Ishikawa (cell line): ENCODE results near the gene BEAN1.

Source experiments
- CEBPB ChIP-seq: IDR thresholded peaks from 2 replicates; pipeline ENCODE4 v1.6.1; 2012
- CREB1 ChIP-seq: IDR thresholded peaks from 2 replicates; pipeline ENCODE4 v1.6.1; 2012; ENCODE audit warnings: low read depth
- EGR1 ChIP-seq: IDR thresholded peaks from 2 replicates; pipeline ENCODE4 v1.6.1; 2012
- EP300 ChIP-seq: IDR thresholded peaks from 2 replicates; pipeline ENCODE4 v1.6.1; 2012; ENCODE audit warnings: borderline replicate concordance
- FOXM1 ChIP-seq: IDR thresholded peaks from 2 replicates; pipeline ENCODE4 v1.6.1; 2012; ENCODE audit warnings: low read depth, borderline replicate concordance
- NFIC ChIP-seq: IDR thresholded peaks from 2 replicates; pipeline ENCODE4 v1.6.1; 2012
- RAD21 ChIP-seq: IDR thresholded peaks from 2 replicates; pipeline ENCODE4 v1.6.1; 2012; ENCODE audit warnings: low read depth
- TAF1 ChIP-seq: IDR thresholded peaks from 2 replicates; pipeline ENCODE4 v1.6.1; 2012; ENCODE audit warnings: low read depth, mild to moderate bottlenecking
- TCF12 ChIP-seq: IDR thresholded peaks from 2 replicates; pipeline ENCODE4 v1.6.1; 2012; ENCODE audit warnings: low read depth
- TEAD4 ChIP-seq: IDR thresholded peaks from 2 replicates; pipeline ENCODE4 v1.6.1; 2012
- YY1 ChIP-seq: IDR thresholded peaks from 2 replicates; pipeline ENCODE4 v1.6.1; 2012; ENCODE audit warnings: low read depth
- ZBTB7A ChIP-seq: IDR thresholded peaks from 2 replicates; pipeline ENCODE4 v1.6.1; 2012; ENCODE audit warnings: low read depth
- TF ChIP-seq, protein P1 (sequence below): IDR thresholded peaks from 2 replicates; pipeline ENCODE4 v1.6.1; 2012
- TF ChIP-seq, protein P2 (sequence below): IDR thresholded peaks from 2 replicates; pipeline ENCODE4 v1.6.1; 2012
- TF ChIP-seq, protein P3 (sequence below): IDR thresholded peaks from 2 replicates; pipeline ENCODE4 v1.6.1; 2012; ENCODE audit warnings: low read depth, mild to moderate bottlenecking

The BEAN1 gene

DNA sequence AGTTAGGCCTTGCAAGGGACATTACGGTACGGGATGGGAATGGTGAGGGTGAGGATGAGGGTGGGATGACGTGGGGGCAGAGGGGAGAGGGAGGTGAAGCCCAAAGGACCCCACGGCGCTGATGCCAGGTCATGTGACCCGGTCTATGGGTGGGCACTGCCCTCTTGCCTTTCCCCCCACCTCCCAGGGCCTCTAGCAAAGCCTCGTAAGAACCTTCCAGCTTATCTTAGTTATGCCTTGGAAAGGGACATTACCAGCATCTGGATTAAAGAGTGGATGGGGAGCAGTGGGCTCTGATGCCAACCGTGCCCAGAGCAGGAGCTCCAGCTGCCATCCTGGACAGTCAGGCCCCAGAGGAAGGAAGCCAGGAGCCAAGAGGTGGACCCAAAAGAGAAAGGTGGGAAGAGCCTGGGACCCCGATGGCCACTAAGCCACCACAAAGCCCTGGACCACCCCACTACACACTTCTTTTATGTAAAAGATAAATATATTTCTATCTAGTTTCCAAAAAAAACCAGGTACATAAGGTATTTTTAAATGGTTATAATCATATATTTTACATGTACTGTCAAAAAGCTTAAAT lies 81.9 kb downstream of the BEAN1 start:
- no peak for TF ChIP-seq TAF1
- TF ChIP-seq, protein P1, sequence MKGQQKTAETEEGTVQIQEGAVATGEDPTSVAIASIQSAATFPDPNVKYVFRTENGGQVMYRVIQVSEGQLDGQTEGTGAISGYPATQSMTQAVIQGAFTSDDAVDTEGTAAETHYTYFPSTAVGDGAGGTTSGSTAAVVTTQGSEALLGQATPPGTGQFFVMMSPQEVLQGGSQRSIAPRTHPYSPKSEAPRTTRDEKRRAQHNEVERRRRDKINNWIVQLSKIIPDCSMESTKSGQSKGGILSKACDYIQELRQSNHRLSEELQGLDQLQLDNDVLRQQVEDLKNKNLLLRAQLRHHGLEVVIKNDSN: peak; percentile 44
- no peak for TF ChIP-seq EGR1
- no peak for TF ChIP-seq NFIC

DNA sequence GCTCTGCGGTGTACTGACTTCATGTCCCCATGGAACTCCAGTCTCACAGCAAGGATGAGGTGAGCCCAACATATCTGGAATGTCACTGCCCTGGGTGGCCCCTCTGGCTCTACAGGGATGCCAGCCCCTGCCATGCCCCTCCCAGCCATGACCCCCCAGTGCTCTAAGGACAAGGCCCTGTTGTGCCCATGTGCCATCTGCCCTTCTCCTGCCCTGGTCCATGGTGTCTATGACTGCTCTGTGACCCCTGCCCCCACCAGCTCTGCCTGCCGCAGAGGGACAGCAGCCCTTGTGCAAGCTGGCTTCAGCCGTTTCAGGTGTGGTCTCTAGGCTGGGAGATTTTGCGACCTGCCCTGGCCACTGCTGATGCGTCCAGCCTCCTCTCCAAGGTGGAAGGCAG lies 82.5 kb downstream of the BEAN1 start:
- TF ChIP-seq FOXM1 (no peak), EP300 (no peak), TEAD4 (no peak)

DNA sequence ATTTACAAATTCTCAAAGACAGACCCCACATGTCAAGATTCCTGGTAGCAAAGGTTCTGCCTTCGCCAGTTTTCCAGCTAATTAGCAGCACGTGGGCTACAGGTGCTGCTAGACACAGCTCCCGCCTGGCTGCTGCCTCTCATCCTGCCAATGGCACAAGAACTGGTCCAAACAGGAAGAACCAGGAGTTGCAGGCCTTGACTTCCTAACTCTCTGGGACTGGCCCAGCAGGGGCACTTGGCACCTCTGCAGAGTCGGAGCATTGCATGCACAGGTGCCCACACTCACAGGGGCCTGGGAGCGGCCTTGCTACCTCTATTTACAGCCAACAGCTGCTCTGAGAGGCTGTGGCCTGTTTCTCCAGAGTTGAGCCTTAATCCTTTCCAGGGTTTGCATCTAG lies 83.2 kb downstream of the BEAN1 start:
- TF ChIP-seq EGR1 (no peak), NFIC (peak; percentile 88), TEAD4 (peak; percentile 54), ZBTB7A (no peak), YY1 (no peak), CEBPB (no peak), TAF1 (no peak), EP300 (peak; percentile 67; the same call in 1 of the 2 replicates), RAD21 (no peak), FOXM1 (no peak), TCF12 (peak; percentile 82), CREB1 (no peak)
- TF ChIP-seq, protein P2, sequence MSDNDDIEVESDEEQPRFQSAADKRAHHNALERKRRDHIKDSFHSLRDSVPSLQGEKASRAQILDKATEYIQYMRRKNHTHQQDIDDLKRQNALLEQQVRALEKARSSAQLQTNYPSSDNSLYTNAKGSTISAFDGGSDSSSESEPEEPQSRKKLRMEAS: peak; percentile 99
- TF ChIP-seq, protein P3, sequence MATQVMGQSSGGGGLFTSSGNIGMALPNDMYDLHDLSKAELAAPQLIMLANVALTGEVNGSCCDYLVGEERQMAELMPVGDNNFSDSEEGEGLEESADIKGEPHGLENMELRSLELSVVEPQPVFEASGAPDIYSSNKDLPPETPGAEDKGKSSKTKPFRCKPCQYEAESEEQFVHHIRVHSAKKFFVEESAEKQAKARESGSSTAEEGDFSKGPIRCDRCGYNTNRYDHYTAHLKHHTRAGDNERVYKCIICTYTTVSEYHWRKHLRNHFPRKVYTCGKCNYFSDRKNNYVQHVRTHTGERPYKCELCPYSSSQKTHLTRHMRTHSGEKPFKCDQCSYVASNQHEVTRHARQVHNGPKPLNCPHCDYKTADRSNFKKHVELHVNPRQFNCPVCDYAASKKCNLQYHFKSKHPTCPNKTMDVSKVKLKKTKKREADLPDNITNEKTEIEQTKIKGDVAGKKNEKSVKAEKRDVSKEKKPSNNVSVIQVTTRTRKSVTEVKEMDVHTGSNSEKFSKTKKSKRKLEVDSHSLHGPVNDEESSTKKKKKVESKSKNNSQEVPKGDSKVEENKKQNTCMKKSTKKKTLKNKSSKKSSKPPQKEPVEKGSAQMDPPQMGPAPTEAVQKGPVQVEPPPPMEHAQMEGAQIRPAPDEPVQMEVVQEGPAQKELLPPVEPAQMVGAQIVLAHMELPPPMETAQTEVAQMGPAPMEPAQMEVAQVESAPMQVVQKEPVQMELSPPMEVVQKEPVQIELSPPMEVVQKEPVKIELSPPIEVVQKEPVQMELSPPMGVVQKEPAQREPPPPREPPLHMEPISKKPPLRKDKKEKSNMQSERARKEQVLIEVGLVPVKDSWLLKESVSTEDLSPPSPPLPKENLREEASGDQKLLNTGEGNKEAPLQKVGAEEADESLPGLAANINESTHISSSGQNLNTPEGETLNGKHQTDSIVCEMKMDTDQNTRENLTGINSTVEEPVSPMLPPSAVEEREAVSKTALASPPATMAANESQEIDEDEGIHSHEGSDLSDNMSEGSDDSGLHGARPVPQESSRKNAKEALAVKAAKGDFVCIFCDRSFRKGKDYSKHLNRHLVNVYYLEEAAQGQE: no peak
- TF ChIP-seq, protein P1: peak; percentile 55; the same call in 1 of the 2 replicates

DNA sequence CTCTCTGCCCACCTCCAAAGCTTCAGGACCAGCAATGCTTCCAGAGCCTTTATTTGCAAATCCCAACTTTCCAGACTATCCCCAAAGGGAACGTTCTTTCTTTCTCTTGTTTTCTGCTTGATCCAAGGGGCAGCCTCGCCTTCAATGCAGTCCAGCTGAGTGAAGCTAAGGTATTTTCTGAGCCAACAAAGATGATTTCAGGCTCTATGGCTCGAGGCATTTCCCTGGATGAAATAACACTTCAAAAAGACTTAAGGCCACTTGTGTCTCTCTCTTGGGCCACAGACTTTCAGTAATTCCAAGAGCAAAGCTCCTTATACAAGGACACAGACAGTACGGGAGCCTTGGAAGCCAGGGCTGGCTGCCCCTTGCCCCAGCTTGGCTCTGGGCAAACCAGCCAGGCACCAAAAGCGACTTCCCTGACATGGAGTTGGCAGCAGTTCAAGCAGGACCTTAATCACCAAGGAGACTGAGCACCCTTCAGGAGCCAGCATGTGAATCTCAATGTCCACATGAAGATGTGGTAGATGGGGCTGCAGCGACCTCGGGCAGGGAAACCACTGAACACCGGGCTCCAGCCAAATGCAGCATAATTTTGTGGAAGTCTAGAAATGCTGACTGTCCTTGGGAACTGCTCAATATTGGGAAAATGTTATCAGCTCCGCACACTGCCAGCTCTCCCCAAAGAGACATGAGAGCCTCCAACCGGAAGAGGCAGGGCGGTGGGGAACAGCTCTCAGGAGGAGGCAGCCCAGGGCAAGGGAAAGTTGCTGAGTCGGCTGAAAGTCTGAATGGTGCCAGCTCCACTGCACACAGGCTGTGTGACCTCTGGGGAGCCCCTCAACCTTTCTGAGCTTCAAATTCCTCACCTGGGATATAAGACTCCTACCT lies 83.9 kb downstream of the BEAN1 start:
- TF ChIP-seq NFIC (peak; percentile 37; the same call in 1 of the 2 replicates), TEAD4 (no peak)
- TF ChIP-seq, protein P1: no peak

DNA sequence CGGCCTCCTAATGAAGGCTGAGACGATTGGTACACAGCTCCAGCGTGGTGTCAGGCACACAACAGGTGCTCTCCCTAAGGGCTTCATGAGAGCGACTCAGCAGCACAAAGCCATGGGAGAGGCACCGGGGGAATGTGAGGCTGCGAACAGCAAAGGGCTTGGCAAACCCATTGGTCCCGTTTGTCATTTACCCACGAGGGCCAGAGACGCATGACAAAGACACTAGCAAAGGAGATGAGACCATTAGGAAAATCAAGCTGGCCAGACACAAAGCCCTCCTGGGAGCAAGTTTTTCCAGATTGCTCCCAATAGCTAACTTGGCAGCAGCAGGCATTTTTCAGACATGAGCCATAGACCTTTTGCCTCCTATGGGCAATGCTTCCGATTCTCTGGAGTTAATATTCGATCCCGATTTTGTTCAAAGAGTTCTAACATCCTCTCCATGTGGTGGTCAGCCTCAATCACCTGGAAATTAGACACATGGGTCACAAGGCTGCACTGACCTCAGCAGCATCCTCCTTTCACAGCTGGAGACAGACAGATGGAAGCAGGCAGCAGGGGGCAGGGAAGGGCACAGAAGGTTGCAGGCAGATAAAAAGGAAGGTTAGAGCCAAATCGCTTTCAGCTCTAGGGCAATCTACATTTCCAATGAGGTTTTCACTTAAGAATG lies 84.6 kb downstream of the BEAN1 start:
- peak; percentile 69 for TF ChIP-seq FOXM1
- TF ChIP-seq YY1: peak; percentile 14; the same call in 1 of the 2 replicates
- TF ChIP-seq, protein P2: no peak; the same call in 1 of the 2 replicates
- TF ChIP-seq CREB1: no peak
- TF ChIP-seq TCF12: peak; percentile 90
- no peak for TF ChIP-seq ZBTB7A
- TF ChIP-seq, protein P3: no peak
- TF ChIP-seq, protein P1: no peak
- no peak for TF ChIP-seq TAF1
- TF ChIP-seq TEAD4: peak; percentile 86
- no peak for TF ChIP-seq CEBPB
- no peak for TF ChIP-seq EGR1
- TF ChIP-seq RAD21: no peak
- peak; percentile 86 for TF ChIP-seq EP300
- TF ChIP-seq NFIC: peak; percentile 96
